Fibroblast of the conjunctiva (primary cell): ENCODE measurements around the gene PRKCG.
"Not testable (repeated sequence)": the region's sequence is repeated elsewhere in the genome, so short reads cannot be mapped to it uniquely, and the experiment has no call there.

Experiments
- DNase-seq: peaks from one replicate; pipeline ENCODE4 v3.0.0-alpha.2; 2010; ENCODE audit warnings: low read depth

The PRKCG gene

GRCh38 chr19:53944933-53945332 lies 62.9 kb downstream of the PRKCG start:
- no peak for DNase-seq

- DNase-seq, result no peak
Measured at GRCh38 chr19:53945441-53945840, 63.4 kb downstream of the PRKCG start.

- DNase-seq, result no peak
Measured at GRCh38 chr19:53945998-53946397, 64.0 kb downstream of the PRKCG start.

- DNase-seq, result no peak
Measured at GRCh38 chr19:53947624-53948023, 65.6 kb downstream of the PRKCG start.

- not testable (repeated sequence) for DNase-seq
Measured at GRCh38 chr19:53948611-53949010, 66.6 kb downstream of the PRKCG start.

- DNase-seq, result no peak
Measured at GRCh38 chr19:53951436-53951835, 69.4 kb downstream of the PRKCG start.

GRCh38 chr19:53951947-53952346 lies 70.0 kb downstream of the PRKCG start:
- DNase-seq, result no peak

- no peak for DNase-seq
Measured at GRCh38 chr19:53953383-53953782, 71.4 kb downstream of the PRKCG start.
